Measurements from ENCODE around the gene STX5. TPM values are rescaled to one million over a fixed set of nuclear protein-coding genes. Genes with fewer than 3 reads are reported as not detected.

STX5 gene
- total RNA-seq (10 to 100 TPM; 34.7 to 35.3 TPM), polyA plus RNA-seq (37.2 TPM)

- Mint-ChIP-seq H3K27me3 (no peaks in the 10 kb centered on the region), H3K9me3 (no peaks in the 10 kb centered on the region), H3K36me3 (peaks cover 0 to 73% (median 10%) of the 10 kb centered on the region in 3 donors), H3K4me3 (peak within 1 kb of the TSS; percentile 93 to 100 (median 97)), H3K4me1 (peaks cover 22 to 55% (median 35%) of the 10 kb centered on the region in 3 donors), H3K27ac (peak within 1 kb of the TSS; percentile 96 to 100 (median 98))
- peak; percentile 99 to 100 (median 99) for DNase-seq
- H3K4me3 ChIP-seq (ENCODE audit: low read length), result peak within 1 kb of the TSS; percentile 96
- ChIA-PET CTCF (interaction anchor here (0.6 to 1.6 kb wide), 10 partner anchors 8 to 258 kb away, joined by 3 to 5 read pairs (median 3); partner anchors contain the start of genes EEF1G, NXF1, SLC3A2 and TAF6L), POLR2A (interaction anchor here (0.6 to 2.9 kb wide), 18 partner anchors 9 to 240 kb away, joined by 3 to 68 read pairs (median 6); partner anchors contain the start of genes HNRNPUL2, NXF1, POLR2G and SLC3A2)
- H3K9me3 ChIP-seq (ENCODE audit: low read length), result no peaks in the 10 kb centered on the region
- no peaks in the 10 kb centered on the region for H3K27me3 ChIP-seq (ENCODE audit: insufficient read depth, low read length, poor library complexity, severe bottlenecking)
- peaks cover 29% of the 10 kb centered on the region for H3K4me1 ChIP-seq (ENCODE audit: insufficient read depth, low read length)
- H3K36me3 ChIP-seq (ENCODE audit: insufficient read depth, low read length), result peaks cover 36% of the 10 kb centered on the region
- H3K27ac ChIP-seq (ENCODE audit: low read depth, low read length), result peak within 1 kb of the TSS; percentile 98
Measured at GRCh38 chr11:62831520-62832335, at the start of gene STX5. Gene STX5 (minus strand): TSS chr11:62832051. CDS start chr11:62831243, 808 bp downstream.

GRCh38 chr11:62880803-62881578 is 49.1 kb upstream of the STX5 start, which contains the start of gene SLC3A2:
Gene SLC3A2 (plus strand): TSS chr11:62880896. CDS start chr11:62881024, 128 bp downstream.
- Mint-ChIP-seq H3K36me3 (peaks cover 15 to 56% (median 18%) of the 10 kb centered on the region in 3 donors), H3K27me3 (no peaks in the 10 kb centered on the region), H3K4me3 (peak within 1 kb of the TSS; percentile 99 to 100 (median 100)), H3K27ac (peak within 1 kb of the TSS; percentile 96 to 100 (median 99)), H3K4me1 (peaks cover 51 to 54% (median 54%) of the 10 kb centered on the region in 3 donors), H3K9me3 (no peaks in the 10 kb centered on the region)
- Histone ChIP-seq H3K9me3 (ENCODE audit: low read length) (no peaks in the 10 kb centered on the region), H3K36me3 (ENCODE audit: insufficient read depth, low read length) (peaks cover 39% of the 10 kb centered on the region), H3K27me3 (ENCODE audit: insufficient read depth, low read length, poor library complexity, severe bottlenecking) (no peaks in the 10 kb centered on the region), H3K27ac (ENCODE audit: low read depth, low read length) (peak within 1 kb of the TSS; percentile 99), H3K4me1 (ENCODE audit: insufficient read depth, low read length) (peaks cover 39% of the 10 kb centered on the region), H3K4me3 (ENCODE audit: low read length) (peak within 1 kb of the TSS; percentile 99)
- ChIA-PET CTCF (interaction anchor here (0.6 to 4.2 kb wide), 23 partner anchors 18 to 456 kb away, joined by 3 to 32 read pairs (median 4); partner anchors contain the start of genes C11orf98, HNRNPUL2, NXF1 and POLR2G), POLR2A (interaction anchor here (0.6 to 3.4 kb wide), 37 partner anchors 9 to 1437 kb away, joined by 3 to 54 read pairs (median 5); partner anchors contain the start of genes ATL3, C11orf98, CSKMT and GANAB)
- peak; percentile 82 to 89 (median 85) for DNase-seq

GRCh38 chr11:62880231-62880802 is 48.5 kb upstream of the STX5 start:
- peaks cover 12 to 50% (median 18%) of the 10 kb centered on the region in 3 donors for H3K36me3 Mint-ChIP-seq
- H3K4me1 Mint-ChIP-seq, result peaks cover 46 to 49% (median 49%) of the 10 kb centered on the region in 3 donors

GRCh38 chr11:62879235-62879978 is 47.6 kb upstream of the STX5 start:
- ChIA-PET POLR2A (interaction anchor here (3.4 kb wide), 1 partner anchor 24 kb away, joined by 54 read pairs; no protein-coding TSS in a partner anchor), CTCF (no interaction called here)
- H3K27me3 Mint-ChIP-seq, result no peaks in the 10 kb centered on the region
- H3K9me3 Mint-ChIP-seq, result no peaks in the 10 kb centered on the region
- no peak overlapping the region for H3K4me3 ChIP-seq (ENCODE audit: low read length)
- peaks cover 11 to 43% (median 17%) of the 10 kb centered on the region in 3 donors for H3K36me3 Mint-ChIP-seq
- no peaks in the 10 kb centered on the region for H3K9me3 ChIP-seq (ENCODE audit: low read length)
- peaks cover 41 to 46% (median 44%) of the 10 kb centered on the region in 3 donors for H3K4me1 Mint-ChIP-seq
- H3K27ac ChIP-seq (ENCODE audit: low read depth, low read length), result peak overlapping the region; percentile 99
- DNase-seq, result peak in 1 of 5 donors; percentile 33
- H3K4me3 Mint-ChIP-seq, result peak overlapping the region; percentile 30 to 100 (median 100)
- peaks cover 23% of the 10 kb centered on the region for H3K36me3 ChIP-seq (ENCODE audit: insufficient read depth, low read length)
- H3K4me1 ChIP-seq (ENCODE audit: insufficient read depth, low read length), result peaks cover 38% of the 10 kb centered on the region
- no peaks in the 10 kb centered on the region for H3K27me3 ChIP-seq (ENCODE audit: insufficient read depth, low read length, poor library complexity, severe bottlenecking)
- H3K27ac Mint-ChIP-seq, result peak overlapping the region; percentile 47 to 100 (median 99)

More at GRCh38 chr11:62880231-62880802, 48.5 kb upstream of the STX5 start:
- peak in 1 of 5 donors; percentile 14 for DNase-seq
- H3K36me3 ChIP-seq (ENCODE audit: insufficient read depth, low read length), result peaks cover 32% of the 10 kb centered on the region
- H3K4me1 ChIP-seq (ENCODE audit: insufficient read depth, low read length), result peaks cover 39% of the 10 kb centered on the region
- H3K9me3 ChIP-seq (ENCODE audit: low read length), result no peaks in the 10 kb centered on the region
- no peaks in the 10 kb centered on the region for H3K27me3 ChIP-seq (ENCODE audit: insufficient read depth, low read length, poor library complexity, severe bottlenecking)
- H3K27ac ChIP-seq (ENCODE audit: low read depth, low read length), result peak overlapping the region; percentile 99
- CTCF ChIA-PET, result interaction anchor here (1.0 to 4.2 kb wide), 15 partner anchors 18 to 455 kb away, joined by 3 to 32 read pairs (median 6); partner anchors contain the start of genes C11orf98, HNRNPUL2, NXF1 and POLR2G
- H3K9me3 Mint-ChIP-seq, result no peaks in the 10 kb centered on the region
- POLR2A ChIA-PET, result interaction anchor here (1.0 to 3.4 kb wide), 13 partner anchors 23 to 324 kb away, joined by 3 to 54 read pairs (median 9); partner anchors contain the start of genes C11orf98, CSKMT, HNRNPUL2 and TMEM179B
- H3K27me3 Mint-ChIP-seq, result no peaks in the 10 kb centered on the region
- peak overlapping the region; percentile 96 to 100 (median 99) for H3K27ac Mint-ChIP-seq
- H3K4me3 Mint-ChIP-seq, result peak overlapping the region; percentile 99 to 100 (median 100)
- peak overlapping the region; percentile 99 for H3K4me3 ChIP-seq (ENCODE audit: low read length)

- Histone ChIP-seq H3K27me3 (ENCODE audit: insufficient read depth, low read length, poor library complexity, severe bottlenecking) (no peaks in the 10 kb centered on the region), H3K4me3 (ENCODE audit: low read length) (no peak overlapping the region), H3K9me3 (ENCODE audit: low read length) (no peaks in the 10 kb centered on the region), H3K27ac (ENCODE audit: low read depth, low read length) (no peak overlapping the region), H3K36me3 (ENCODE audit: insufficient read depth, low read length) (no peaks in the 10 kb centered on the region), H3K4me1 (ENCODE audit: insufficient read depth, low read length) (peaks cover 11% of the 10 kb centered on the region)
- Mint-ChIP-seq H3K27me3 (no peaks in the 10 kb centered on the region), H3K9me3 (no peaks in the 10 kb centered on the region), H3K36me3 (peaks cover 0 to 16% (median 0%) of the 10 kb centered on the region in 3 donors), H3K4me1 (peaks cover 14 to 19% (median 17%) of the 10 kb centered on the region in 3 donors), H3K4me3 (no peak overlapping the region), H3K27ac (no peak overlapping the region)
- ChIA-PET CTCF (interaction anchor here (2.8 kb wide), 1 partner anchor 11 kb away, joined by 10 read pairs; no protein-coding TSS in a partner anchor), POLR2A (interaction anchor here (0.7 kb wide), 1 partner anchor 22 kb away, joined by 4 read pairs; no protein-coding TSS in a partner anchor)
- no peak for DNase-seq
Measured at GRCh38 chr11:62876712-62877111, 44.9 kb upstream of the STX5 start.

- Mint-ChIP-seq H3K27me3 (no peaks in the 10 kb centered on the region), H3K4me1 (peaks cover 12 to 16% (median 14%) of the 10 kb centered on the region in 3 donors), H3K36me3 (peaks cover 0 to 8% (median 0%) of the 10 kb centered on the region in 3 donors), H3K4me3 (no peak overlapping the region), H3K9me3 (no peaks in the 10 kb centered on the region), H3K27ac (no peak overlapping the region)
- CTCF ChIA-PET, result interaction anchor here (2.8 kb wide), 1 partner anchor 11 kb away, joined by 10 read pairs; no protein-coding TSS in a partner anchor
- Histone ChIP-seq H3K9me3 (ENCODE audit: low read length) (no peaks in the 10 kb centered on the region), H3K27ac (ENCODE audit: low read depth, low read length) (no peak overlapping the region), H3K4me1 (ENCODE audit: insufficient read depth, low read length) (peaks cover 10% of the 10 kb centered on the region), H3K27me3 (ENCODE audit: insufficient read depth, low read length, poor library complexity, severe bottlenecking) (no peaks in the 10 kb centered on the region), H3K4me3 (ENCODE audit: low read length) (no peak overlapping the region), H3K36me3 (ENCODE audit: insufficient read depth, low read length) (no peaks in the 10 kb centered on the region)
- no peak for DNase-seq
- POLR2A ChIA-PET, result interaction anchor here (0.7 to 1.1 kb wide), 2 partner anchors 21 to 89 kb away, joined by 3 to 4 read pairs; no protein-coding TSS in a partner anchor
Measured at GRCh38 chr11:62875698-62876478, 44.0 kb upstream of the STX5 start.
